Panc1 (cell line): Measurements from ENCODE around the gene NLRP8. TPM values are rescaled to one million over a fixed set of nuclear protein-coding genes. Genes with fewer than 3 reads are reported as not detected.
"Not testable (repeated sequence)": the region's sequence is repeated elsewhere in the genome, so short reads cannot be mapped to it uniquely, and the experiment has no call there.

Experiments used
- ATAC-seq: fragments of 200-7000 bp; cut with Tn5 transposase; 2 replicates; pipeline ENCODE4 v1.9.1; 2020; ENCODE audit warnings: mild to moderate bottlenecking, moderate library complexity
- BruUV-seq: library from RNA; stranded (reverse); fragments of 400-500 nt; replicated peaks from 2 replicates; lab custom pipeline; 2021; lab: Mats Ljungman, UMichigan
- CTCF ChIA-PET: fragments of 300-600 bp; sonication (Branson Sonifier 250); formaldehyde crosslinking; loops from one replicate; lab custom pipeline; 2022; ENCODE audit warnings: antibody characterized with exemption; lab: Charles Lee
- POLR2A ChIA-PET: fragments of 300-600 bp; sonication (Branson Sonifier 250); formaldehyde crosslinking; loops from one replicate; lab custom pipeline; 2022; ENCODE audit warnings: antibody characterized with exemption; lab: Charles Lee
- DNase-seq: peaks from one replicate; pipeline ENCODE4 v3.0.0-alpha.2; 2010; ENCODE audit warnings: low read depth, low spot score
- H3K27ac ChIP-seq: 2 replicates; pipeline ENCODE4 v1.5.1; 2011; ENCODE audit warnings: mild to moderate bottlenecking, low read length, inconsistent platforms
- H3K27me3 ChIP-seq: fragments of 200-500 bp; sonication (Bioruptor generic); 2 replicates; pipeline ENCODE4 v1.6.0; 2014; ENCODE audit warnings: low read length, inconsistent platforms; ENCODE audit not compliant: control insufficient read depth, insufficient read depth
- H3K36me3 ChIP-seq: fragments of 200-500 bp; sonication (Bioruptor generic); 2 replicates; pipeline ENCODE4 v1.5.1; 2014; ENCODE audit warnings: inconsistent platforms, mild to moderate bottlenecking, low read length, moderate library complexity; ENCODE audit not compliant: control insufficient read depth, insufficient read depth
- H3K4me1 ChIP-seq: 2 replicates; pipeline ENCODE4 v1.5.1; 2011; ENCODE audit warnings: inconsistent platforms, mild to moderate bottlenecking, low read length, moderate library complexity; ENCODE audit not compliant: control insufficient read depth, insufficient read depth
- H3K4me3 ChIP-seq, 2 experiments: 2 replicates each; pipeline ENCODE4 v1.5.1; 2011 to 2012; ENCODE audit warnings: low read depth in 2 of 2, low read length in 2 of 2, mild to moderate bottlenecking in 2 of 2, inconsistent platforms in 1 of 2, moderate library complexity in 1 of 2
- H3K9me3 ChIP-seq: fragments of 200-500 bp; sonication (Bioruptor generic); 2 replicates; pipeline ENCODE4 v1.5.1; 2014; ENCODE audit warnings: low read depth, mild to moderate bottlenecking, inconsistent platforms, low read length, moderate library complexity; ENCODE audit not compliant: control insufficient read depth, insufficient read depth
- CTCF ChIP-seq: fragments of 450-650 bp; IDR thresholded peaks from 2 replicates; pipeline ENCODE4 v1.5.1; 2017; ENCODE audit warnings: mild to moderate bottlenecking
- POLR2AphosphoS5 ChIP-seq: IDR thresholded peaks from 2 replicates; pipeline ENCODE4 v1.6.1; 2012; ENCODE audit warnings: mild to moderate bottlenecking, low read depth, low read length, moderate library complexity
- SIN3A ChIP-seq: IDR thresholded peaks from 2 replicates; pipeline ENCODE4 v1.6.1; 2012; ENCODE audit warnings: low read depth, mild to moderate bottlenecking, low read length, moderate library complexity, borderline replicate concordance; ENCODE audit not compliant: insufficient read depth
- TCF7L2 ChIP-seq: IDR thresholded peaks from 2 replicates; pipeline ENCODE4 v1.6.1; 2011; ENCODE audit warnings: mild to moderate bottlenecking, low read depth, low read length, inconsistent platforms
- in situ Hi-C: cut with HindIII; loops from 2 replicates; pipeline ENCODE4 v1.10.0; 2016; ENCODE audit warnings: low sequenced_read_pairs, low pct_unique_long_range_greater_than_20kb
- intact Hi-C: fragments of 100-400 bp; cut with micrococcal nuclease; formaldehyde crosslinking; loops from one replicate; pipeline ENCODE4 v1.10.0; 2022; ENCODE audit not compliant: unreplicated experiment
- total RNA-seq: library from RNA; stranded (reverse); gene quantifications from one replicate; pipeline ENCODE4 v1.2.1, GENCODE V29; 2021; ENCODE audit not compliant: unreplicated experiment
- TF ChIP-seq, protein P1 (sequence below), 2 experiments: IDR thresholded peaks; 2 replicates each; pipeline ENCODE4 v1.6.1; 2011 to 2012; ENCODE audit warnings: low read depth in 2 of 2, control low read depth in 1 of 2, low read length in 1 of 2, mild to moderate bottlenecking in 1 of 2, moderate library complexity in 1 of 2; ENCODE audit not compliant: insufficient read depth in 1 of 2

Gene NLRP8
- total RNA-seq, 1 experiment from 2014 or later: not detected

DNA sequence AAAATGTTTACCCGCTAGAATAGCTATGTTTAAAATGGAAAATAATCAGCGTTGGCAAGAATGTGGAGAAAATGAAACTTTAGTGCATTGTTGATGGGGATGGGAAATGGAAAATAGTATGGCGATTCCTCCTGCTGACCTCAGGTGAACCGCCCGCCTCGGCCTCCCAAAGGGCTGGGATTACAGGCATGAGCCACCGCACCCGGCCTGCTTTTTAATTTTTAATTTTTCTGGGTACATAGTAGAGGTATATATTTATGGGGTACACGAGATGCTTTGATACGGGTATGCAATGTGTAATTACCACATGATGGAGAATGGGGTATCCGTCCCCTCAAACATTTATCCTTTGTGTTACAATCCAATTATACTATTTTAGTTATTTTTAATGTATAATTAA, 7.3 kb upstream of the NLRP8 start:
- TF ChIP-seq TCF7L2 (no peak), SIN3A (no peak), POLR2AphosphoS5 (no peak), CTCF (no peak)
- TF ChIP-seq, protein P1, sequence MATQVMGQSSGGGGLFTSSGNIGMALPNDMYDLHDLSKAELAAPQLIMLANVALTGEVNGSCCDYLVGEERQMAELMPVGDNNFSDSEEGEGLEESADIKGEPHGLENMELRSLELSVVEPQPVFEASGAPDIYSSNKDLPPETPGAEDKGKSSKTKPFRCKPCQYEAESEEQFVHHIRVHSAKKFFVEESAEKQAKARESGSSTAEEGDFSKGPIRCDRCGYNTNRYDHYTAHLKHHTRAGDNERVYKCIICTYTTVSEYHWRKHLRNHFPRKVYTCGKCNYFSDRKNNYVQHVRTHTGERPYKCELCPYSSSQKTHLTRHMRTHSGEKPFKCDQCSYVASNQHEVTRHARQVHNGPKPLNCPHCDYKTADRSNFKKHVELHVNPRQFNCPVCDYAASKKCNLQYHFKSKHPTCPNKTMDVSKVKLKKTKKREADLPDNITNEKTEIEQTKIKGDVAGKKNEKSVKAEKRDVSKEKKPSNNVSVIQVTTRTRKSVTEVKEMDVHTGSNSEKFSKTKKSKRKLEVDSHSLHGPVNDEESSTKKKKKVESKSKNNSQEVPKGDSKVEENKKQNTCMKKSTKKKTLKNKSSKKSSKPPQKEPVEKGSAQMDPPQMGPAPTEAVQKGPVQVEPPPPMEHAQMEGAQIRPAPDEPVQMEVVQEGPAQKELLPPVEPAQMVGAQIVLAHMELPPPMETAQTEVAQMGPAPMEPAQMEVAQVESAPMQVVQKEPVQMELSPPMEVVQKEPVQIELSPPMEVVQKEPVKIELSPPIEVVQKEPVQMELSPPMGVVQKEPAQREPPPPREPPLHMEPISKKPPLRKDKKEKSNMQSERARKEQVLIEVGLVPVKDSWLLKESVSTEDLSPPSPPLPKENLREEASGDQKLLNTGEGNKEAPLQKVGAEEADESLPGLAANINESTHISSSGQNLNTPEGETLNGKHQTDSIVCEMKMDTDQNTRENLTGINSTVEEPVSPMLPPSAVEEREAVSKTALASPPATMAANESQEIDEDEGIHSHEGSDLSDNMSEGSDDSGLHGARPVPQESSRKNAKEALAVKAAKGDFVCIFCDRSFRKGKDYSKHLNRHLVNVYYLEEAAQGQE (IDR thresholded peaks at IDR 0.05; ENCODE audit: insufficient read depth in 1 of 2, low read depth in 2 of 2, low read length in 1 of 2): no peak
- in situ Hi-C loops: no loop called here
- ATAC-seq (no peak), DNase-seq (no peak)
- no TSS peak for BruUV-seq
- Histone ChIP-seq H3K27me3 (0 out of 2 replicates have a peak, but pooled peaks cover 5% of the 10 kb centered on the region), H3K9me3 (no peaks in the 10 kb centered on the region), H3K27ac (no peak overlapping the region), H3K4me1 (no peaks in the 10 kb centered on the region; the same call in 1 of the 2 replicates), H3K4me3 (no peak overlapping the region), H3K36me3 (no peaks in the 10 kb centered on the region)
- ChIA-PET POLR2A (no interaction called here), CTCF (no interaction called here)
- intact Hi-C loops: no loop called here

DNA sequence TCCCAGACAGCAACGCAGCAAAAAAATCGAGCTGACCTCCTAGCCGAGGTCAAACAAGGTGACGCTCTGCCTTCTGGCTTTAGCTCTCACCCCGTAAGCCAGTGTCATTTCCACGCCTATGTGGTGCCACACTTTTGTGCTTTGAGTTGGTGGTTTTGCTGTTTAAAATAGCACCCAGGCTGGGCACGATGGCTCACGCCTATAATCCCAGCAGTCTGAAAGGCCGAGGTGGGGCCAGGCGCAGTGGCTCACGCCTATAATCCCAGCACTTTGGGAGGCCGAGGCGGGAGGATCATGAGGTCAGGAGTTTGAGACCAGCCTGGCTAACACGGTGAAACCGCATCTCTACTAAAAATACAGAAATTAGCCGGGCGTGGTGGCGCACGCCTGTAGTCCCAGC, 2.9 kb downstream of the NLRP8 start:
- H3K36me3 ChIP-seq, DNase-seq, H3K27me3 ChIP-seq, H3K27ac ChIP-seq, H3K4me1 ChIP-seq, ATAC-seq, CTCF ChIA-PET, POLR2A ChIA-PET, in situ Hi-C loops, BruUV-seq, intact Hi-C loops, H3K9me3 ChIP-seq, H3K4me3 ChIP-seq: not testable (repeated sequence)

DNA sequence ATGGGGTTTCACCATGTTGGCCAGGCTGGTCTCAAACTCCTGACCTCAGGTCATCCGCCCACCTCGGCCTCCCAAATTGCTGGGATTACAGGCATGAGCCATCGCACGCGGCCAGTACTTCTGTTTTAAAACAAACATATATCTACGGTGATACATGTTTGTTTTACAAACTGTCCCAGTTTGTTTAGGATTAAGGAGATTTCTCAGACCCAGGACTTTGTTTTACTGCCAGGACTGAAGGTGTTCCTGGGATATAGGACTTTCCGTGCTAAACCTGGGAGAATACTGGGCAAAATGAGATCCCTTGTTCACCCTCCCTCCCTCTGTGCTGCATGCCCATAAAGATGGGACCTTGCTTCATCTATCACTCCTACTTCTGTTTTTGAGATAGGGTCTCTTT, 8.8 kb downstream of the NLRP8 start:
- no peaks in the 10 kb centered on the region for H3K36me3 ChIP-seq
- ChIA-PET POLR2A (no interaction called here), CTCF (no interaction called here)
- no peak for DNase-seq
- TF ChIP-seq, protein P1 (IDR thresholded peaks at IDR 0.05; ENCODE audit: insufficient read depth in 1 of 2, low read depth in 2 of 2, low read length in 1 of 2): no peak
- TF ChIP-seq SIN3A: no peak
- TF ChIP-seq POLR2AphosphoS5: no peak
- TF ChIP-seq CTCF: no peak
- no peak for TF ChIP-seq TCF7L2
- ATAC-seq: peak; percentile 53
- H3K4me3 ChIP-seq: no peak overlapping the region
- no peaks in the 10 kb centered on the region for H3K9me3 ChIP-seq
- in situ Hi-C loops (no loop called here), intact Hi-C loops (no loop called here)
- H3K27me3 ChIP-seq: no peaks in the 10 kb centered on the region
- BruUV-seq: no TSS peak
- no peak overlapping the region for H3K27ac ChIP-seq
- H3K4me1 ChIP-seq: peaks cover 7% of the 10 kb centered on the region
